Measurements from ENCODE around the gene TRAT1. TPM values are rescaled to one million over a fixed set of nuclear protein-coding genes. Genes with fewer than 3 reads are reported as not detected.
A peak's percentile ranks its signal among the peaks of the same experiment; 100 is the strongest.
"Not testable (repeated sequence)": the region's sequence is repeated elsewhere in the genome, so short reads cannot be mapped to it uniquely, and the experiment has no call there.

TRAT1 gene
- polyA plus RNA-seq, 4 donors: 0.48 to 1.2 TPM; not detected in 2

- Histone ChIP-seq H3K9me3 (ENCODE audit: control insufficient read depth in 2 of 2, insufficient read depth in 1 of 2, low read depth in 1 of 2, low read length in 1 of 2) (no peaks in the 10 kb centered on the region), H3K27ac (ENCODE audit: low read depth in 1 of 3, low read length in 2 of 3) (no peak overlapping the region), H3K36me3 (ENCODE audit: control insufficient read depth in 3 of 3, insufficient read depth in 2 of 3, low read depth in 1 of 3, low read length in 3 of 3) (no peaks in the 10 kb centered on the region), H3K4me3 (ENCODE audit: low read depth in 1 of 3, low read length in 3 of 3) (no peak overlapping the region), H3K4me1 (ENCODE audit: control insufficient read depth in 3 of 3, insufficient read depth in 2 of 3, low read depth in 1 of 3, low read length in 2 of 3) (peaks cover 0 to 3% (median 0%) of the 10 kb centered on the region in 3 donors), H3K27me3 (ENCODE audit: control insufficient read depth in 3 of 3, insufficient read depth in 3 of 3, low read length in 3 of 3) (no peaks in the 10 kb centered on the region)
- WGBS, 3 donors: 18 to 20% (median 20%) methylated on average over 2 of the region's 2 CpGs
- DNase-seq (peak; percentile 31 to 64), FAIRE-seq (no peak)
Observed at GRCh38 chr3:108818404-108818803, 4.2 kb upstream of the TRAT1 start.

- FAIRE-seq (no peak), DNase-seq (no peak)
- no peaks in the 10 kb centered on the region for H3K27me3 ChIP-seq (ENCODE audit: control insufficient read depth in 3 of 3, insufficient read depth in 3 of 3, low read length in 3 of 3)
- H3K9me3 ChIP-seq (ENCODE audit: control insufficient read depth in 2 of 2, insufficient read depth in 1 of 2, low read depth in 1 of 2, low read length in 1 of 2): no peaks in the 10 kb centered on the region
- H3K36me3 ChIP-seq (ENCODE audit: control insufficient read depth in 3 of 3, insufficient read depth in 2 of 3, low read depth in 1 of 3, low read length in 3 of 3): no peaks in the 10 kb centered on the region
- peaks cover 0 to 3% (median 0%) of the 10 kb centered on the region in 3 donors for H3K4me1 ChIP-seq (ENCODE audit: control insufficient read depth in 3 of 3, insufficient read depth in 2 of 3, low read depth in 1 of 3, low read length in 2 of 3)
- H3K4me3 ChIP-seq (ENCODE audit: low read depth in 1 of 3, low read length in 3 of 3): no peak overlapping the region
- H3K27ac ChIP-seq (ENCODE audit: low read depth in 1 of 3, low read length in 2 of 3): no peak overlapping the region
- WGBS, 3 donors: 72 to 86% (median 79%) methylated on average over 1 of the region's 1 CpG
Observed at GRCh38 chr3:108820586-108820985, 2.0 kb upstream of the TRAT1 start.

GRCh38 chr3:108823227-108823626, 641 bp downstream of the TRAT1 start:
- Histone ChIP-seq H3K9me3 (ENCODE audit: control insufficient read depth in 2 of 2, insufficient read depth in 1 of 2, low read depth in 1 of 2, low read length in 1 of 2) (no peaks in the 10 kb centered on the region), H3K4me3 (ENCODE audit: low read depth in 1 of 3, low read length in 3 of 3) (no peak overlapping the region), H3K36me3 (ENCODE audit: control insufficient read depth in 3 of 3, insufficient read depth in 2 of 3, low read depth in 1 of 3, low read length in 3 of 3) (no peaks in the 10 kb centered on the region), H3K27ac (ENCODE audit: low read depth in 1 of 3, low read length in 2 of 3) (no peak overlapping the region), H3K4me1 (ENCODE audit: control insufficient read depth in 3 of 3, insufficient read depth in 2 of 3, low read depth in 1 of 3, low read length in 2 of 3) (peaks cover 0 to 3% (median 0%) of the 10 kb centered on the region in 3 donors), H3K27me3 (ENCODE audit: control insufficient read depth in 3 of 3, insufficient read depth in 3 of 3, low read length in 3 of 3) (no peaks in the 10 kb centered on the region)
- FAIRE-seq (no peak), DNase-seq (no peak)
- WGBS, 3 donors: 71 to 78% (median 76%) methylated on average over 2 of the region's 2 CpGs

GRCh38 chr3:108823803-108824202, 1.2 kb downstream of the TRAT1 start:
- H3K4me1 ChIP-seq (ENCODE audit: control insufficient read depth in 3 of 3, insufficient read depth in 2 of 3, low read depth in 1 of 3, low read length in 2 of 3); H3K27me3 ChIP-seq (ENCODE audit: control insufficient read depth in 3 of 3, insufficient read depth in 3 of 3, low read length in 3 of 3); FAIRE-seq; H3K36me3 ChIP-seq (ENCODE audit: control insufficient read depth in 3 of 3, insufficient read depth in 2 of 3, low read depth in 1 of 3, low read length in 3 of 3); H3K27ac ChIP-seq (ENCODE audit: low read depth in 1 of 3, low read length in 2 of 3); H3K4me3 ChIP-seq (ENCODE audit: low read depth in 1 of 3, low read length in 3 of 3); DNase-seq; H3K9me3 ChIP-seq (ENCODE audit: control insufficient read depth in 2 of 2, insufficient read depth in 1 of 2, low read depth in 1 of 2, low read length in 1 of 2): not testable (repeated sequence)
- WGBS, 3 donors: 69 to 85% (median 83%) methylated on average over 10 of the region's 10 CpGs

- DNase-seq (no peak), FAIRE-seq (no peak)
- 64 to 84% (median 84%) methylated on average over 6 of the region's 6 CpGs for WGBS, 3 donors
- Histone ChIP-seq H3K27me3 (ENCODE audit: control insufficient read depth in 3 of 3, insufficient read depth in 3 of 3, low read length in 3 of 3) (no peaks in the 10 kb centered on the region), H3K4me1 (ENCODE audit: control insufficient read depth in 3 of 3, insufficient read depth in 2 of 3, low read depth in 1 of 3, low read length in 2 of 3) (no peaks in the 10 kb centered on the region), H3K36me3 (ENCODE audit: control insufficient read depth in 3 of 3, insufficient read depth in 2 of 3, low read depth in 1 of 3, low read length in 3 of 3) (no peaks in the 10 kb centered on the region), H3K27ac (ENCODE audit: low read depth in 1 of 3, low read length in 2 of 3) (no peak overlapping the region), H3K9me3 (ENCODE audit: control insufficient read depth in 2 of 2, insufficient read depth in 1 of 2, low read depth in 1 of 2, low read length in 1 of 2) (no peaks in the 10 kb centered on the region), H3K4me3 (ENCODE audit: low read depth in 1 of 3, low read length in 3 of 3) (no peak overlapping the region)
Observed at GRCh38 chr3:108826309-108827187, 4.0 kb downstream of the TRAT1 start.

- no peaks in the 10 kb centered on the region for H3K27me3 ChIP-seq (ENCODE audit: control insufficient read depth in 3 of 3, insufficient read depth in 3 of 3, low read length in 3 of 3)
- no peaks in the 10 kb centered on the region for H3K36me3 ChIP-seq (ENCODE audit: control insufficient read depth in 3 of 3, insufficient read depth in 2 of 3, low read depth in 1 of 3, low read length in 3 of 3)
- no peaks in the 10 kb centered on the region for H3K4me1 ChIP-seq (ENCODE audit: control insufficient read depth in 3 of 3, insufficient read depth in 2 of 3, low read depth in 1 of 3, low read length in 2 of 3)
- FAIRE-seq: no peak
- H3K4me3 ChIP-seq (ENCODE audit: low read depth in 1 of 3, low read length in 3 of 3): no peak overlapping the region
- H3K27ac ChIP-seq (ENCODE audit: low read depth in 1 of 3, low read length in 2 of 3): no peak overlapping the region
- no peak for DNase-seq
- 63 to 72% (median 71%) methylated on average over 3 of the region's 3 CpGs for WGBS, 3 donors
- no peaks in the 10 kb centered on the region for H3K9me3 ChIP-seq (ENCODE audit: control insufficient read depth in 2 of 2, insufficient read depth in 1 of 2, low read depth in 1 of 2, low read length in 1 of 2)
Observed at GRCh38 chr3:108830381-108830780, 7.8 kb downstream of the TRAT1 start.

GRCh38 chr3:108830991-108831614, 8.5 kb downstream of the TRAT1 start:
- Histone ChIP-seq H3K4me3 (ENCODE audit: low read depth in 1 of 3, low read length in 3 of 3) (no peak overlapping the region), H3K27me3 (ENCODE audit: control insufficient read depth in 3 of 3, insufficient read depth in 3 of 3, low read length in 3 of 3) (no peaks in the 10 kb centered on the region), H3K27ac (ENCODE audit: low read depth in 1 of 3, low read length in 2 of 3) (no peak overlapping the region), H3K4me1 (ENCODE audit: control insufficient read depth in 3 of 3, insufficient read depth in 2 of 3, low read depth in 1 of 3, low read length in 2 of 3) (no peaks in the 10 kb centered on the region), H3K9me3 (ENCODE audit: control insufficient read depth in 2 of 2, insufficient read depth in 1 of 2, low read depth in 1 of 2, low read length in 1 of 2) (no peaks in the 10 kb centered on the region), H3K36me3 (ENCODE audit: control insufficient read depth in 3 of 3, insufficient read depth in 2 of 3, low read depth in 1 of 3, low read length in 3 of 3) (no peaks in the 10 kb centered on the region)
- FAIRE-seq (no peak), DNase-seq (no peak)
- WGBS, 3 donors: 85 to 94% (median 88%) methylated on average over 4 of the region's 4 CpGs

- Histone ChIP-seq H3K27ac (ENCODE audit: low read depth in 1 of 3, low read length in 2 of 3) (no peak overlapping the region), H3K9me3 (ENCODE audit: control insufficient read depth in 2 of 2, insufficient read depth in 1 of 2, low read depth in 1 of 2, low read length in 1 of 2) (no peaks in the 10 kb centered on the region), H3K27me3 (ENCODE audit: control insufficient read depth in 3 of 3, insufficient read depth in 3 of 3, low read length in 3 of 3) (no peaks in the 10 kb centered on the region), H3K4me1 (ENCODE audit: control insufficient read depth in 3 of 3, insufficient read depth in 2 of 3, low read depth in 1 of 3, low read length in 2 of 3) (no peaks in the 10 kb centered on the region), H3K4me3 (ENCODE audit: low read depth in 1 of 3, low read length in 3 of 3) (no peak overlapping the region), H3K36me3 (ENCODE audit: control insufficient read depth in 3 of 3, insufficient read depth in 2 of 3, low read depth in 1 of 3, low read length in 3 of 3) (no peaks in the 10 kb centered on the region)
- WGBS, 3 donors: 58 to 92% (median 71%) methylated on average over 1 of the region's 1 CpG
- FAIRE-seq (no peak), DNase-seq (no peak)
Observed at GRCh38 chr3:108833611-108834010, 11.0 kb downstream of the TRAT1 start.
